GM23338 (cell line): ENCODE measurements around the gene PCTP. TPM values are rescaled to one million over a fixed set of nuclear protein-coding genes. Genes with fewer than 3 reads are reported as not detected.

Source experiments
- ATAC-seq: fragments of 200-7000 bp; cut with Tn5 transposase; 3 replicates; pipeline ENCODE4 v1.9.1; 2020
- DNase-seq: peaks from one replicate; pipeline ENCODE4 v3.0.0-alpha.2; 2015; ENCODE audit warnings: low spot score
- H2AFZ ChIP-seq: fragments of 200-600 bp; sonication (generic); 2 replicates; pipeline ENCODE4 v1.8.0; 2016; ENCODE audit warnings: antibody characterized with exemption, mild to moderate bottlenecking, moderate library complexity
- H3F3A ChIP-seq: fragments of 200-600 bp; sonication (generic); replicated peaks from 2 replicates; pipeline ENCODE4 v1.8.0; 2017; ENCODE audit warnings: antibody characterized with exemption, mixed run types, low read depth
- H3K27ac ChIP-seq: fragments of 200-600 bp; sonication (generic); 2 replicates; pipeline ENCODE4 v1.6.1; 2016; ENCODE audit warnings: low read depth
- H3K27me3 ChIP-seq: fragments of 200-600 bp; sonication (generic); 2 replicates; pipeline ENCODE4 v1.8.0; 2016; ENCODE audit warnings: mild to moderate bottlenecking, mixed run types, moderate library complexity; ENCODE audit not compliant: insufficient read depth
- H3K36me3 ChIP-seq: fragments of 200-600 bp; sonication (generic); 2 replicates; pipeline ENCODE4 v1.8.0; 2016; ENCODE audit warnings: mild to moderate bottlenecking; ENCODE audit not compliant: insufficient read depth
- H3K4me1 ChIP-seq: fragments of 200-600 bp; sonication (generic); 2 replicates; pipeline ENCODE4 v1.8.0; 2016; ENCODE audit warnings: mild to moderate bottlenecking, moderate library complexity; ENCODE audit not compliant: insufficient read depth
- H3K4me2 ChIP-seq: fragments of 200-600 bp; sonication (generic); 2 replicates; pipeline ENCODE4 v1.7.1; 2017; ENCODE audit warnings: mixed run types
- H3K4me3 ChIP-seq: fragments of 200-600 bp; sonication (generic); 2 replicates; pipeline ENCODE4 v1.6.1; 2016; ENCODE audit warnings: mixed run types
- H3K79me2 ChIP-seq: fragments of 200-600 bp; sonication (generic); replicated peaks from 2 replicates; pipeline ENCODE4 v1.8.0; 2017; ENCODE audit warnings: mild to moderate bottlenecking; ENCODE audit not compliant: insufficient read depth
- H3K9me2 ChIP-seq: fragments of 200-600 bp; sonication (generic); 2 replicates; pipeline ENCODE4 v1.8.0; 2017; ENCODE audit not compliant: insufficient read depth
- H4K20me1 ChIP-seq: fragments of 200-600 bp; sonication (generic); replicated peaks from 2 replicates; pipeline ENCODE4 v1.8.0; 2017; ENCODE audit warnings: mild to moderate bottlenecking; ENCODE audit not compliant: insufficient read depth
- H3K27ac Mint-ChIP-seq: 2 replicates; pipeline ENCODE4 v1.8.0; 2020; ENCODE audit warnings: inconsistent platforms, mild to moderate bottlenecking, moderate library complexity, mixed read lengths
- H3K27me3 Mint-ChIP-seq: 3 replicates; pipeline ENCODE4 v1.8.0; 2022; ENCODE audit warnings: low read depth, mild to moderate bottlenecking, moderate library complexity, mixed read lengths, inconsistent platforms; ENCODE audit not compliant: insufficient read depth, poor library complexity
- H3K36me3 Mint-ChIP-seq: 3 replicates; pipeline ENCODE4 v1.8.0; 2021; ENCODE audit warnings: low read depth, mild to moderate bottlenecking, inconsistent platforms, moderate library complexity, mixed read lengths
- H3K4me1 Mint-ChIP-seq: 3 replicates; pipeline ENCODE4 v1.8.0; 2020; ENCODE audit warnings: mild to moderate bottlenecking, inconsistent platforms, mixed read lengths
- H3K4me3 Mint-ChIP-seq: 3 replicates; pipeline ENCODE4 v1.8.0; 2021; ENCODE audit warnings: moderate library complexity, mild to moderate bottlenecking, inconsistent platforms, mixed read lengths
- H3K9me3 Mint-ChIP-seq: 3 replicates; pipeline ENCODE4 v1.8.0; 2020; ENCODE audit warnings: moderate library complexity, mild to moderate bottlenecking, inconsistent platforms, mixed read lengths
- CREB1 ChIP-seq: fragments of 250-450 bp; sonication (Bioruptor Pico); IDR thresholded peaks from 2 replicates; pipeline ENCODE4 v1.5.0; 2020; ENCODE audit warnings: low read depth, mild to moderate bottlenecking, moderate library complexity
- ETS1 ChIP-seq: IDR thresholded peaks from 2 replicates; pipeline ENCODE4 v1.6.1; 2016; ENCODE audit warnings: antibody characterized with exemption
- EZH2 ChIP-seq: fragments of 200-600 bp; sonication (generic); IDR thresholded peaks from one replicate; pipeline ENCODE4 v1.8.0; 2017; ENCODE audit warnings: antibody characterized with exemption, mild to moderate bottlenecking, low read depth; ENCODE audit not compliant: unreplicated experiment
- EZH2phosphoT487 ChIP-seq: fragments of 200-600 bp; sonication (generic); IDR thresholded peaks from one replicate; pipeline ENCODE4 v1.8.1; 2018; ENCODE audit warnings: antibody characterized with exemption; ENCODE audit not compliant: unreplicated experiment
- JUNB ChIP-seq: IDR thresholded peaks from one replicate; pipeline ENCODE4 v1.6.1; 2016; ENCODE audit warnings: antibody characterized with exemption; ENCODE audit not compliant: unreplicated experiment
- NANOG ChIP-seq: IDR thresholded peaks from 2 replicates; pipeline ENCODE4 v1.6.1; 2016; ENCODE audit warnings: antibody characterized with exemption, borderline replicate concordance
- POLR2AphosphoS5 ChIP-seq: IDR thresholded peaks from 2 replicates; pipeline ENCODE4 v1.6.1; 2016; ENCODE audit warnings: antibody characterized with exemption, low read depth
- REST ChIP-seq: IDR thresholded peaks from one replicate; pipeline ENCODE4 v1.6.1; 2018; ENCODE audit warnings: antibody characterized with exemption; ENCODE audit not compliant: unreplicated experiment
- ZNF114 ChIP-seq: fragments of 250-450 bp; sonication (Bioruptor Pico); IDR thresholded peaks from 2 replicates; pipeline ENCODE4 v1.5.0; 2020; ENCODE audit warnings: mild to moderate bottlenecking, moderate library complexity
- ZNF462 ChIP-seq: fragments of 250-450 bp; sonication (Bioruptor Pico); IDR thresholded peaks from 2 replicates; pipeline ENCODE4 v1.5.0; 2020; ENCODE audit warnings: mild to moderate bottlenecking, moderate library complexity
- polyA plus RNA-seq: library from polyadenylated mRNA; unstranded; fragments of >200 nt; fragmentation: Nextera tagmentation; extraction: Ambion mirVana; gene quantifications from 2 replicates; pipeline ENCODE4 v1.2.1, GENCODE V29; 2016
- total RNA-seq: library from RNA; depleted of rRNA; stranded (reverse); fragments of >200 nt; shearing (Covaris generic); gene quantifications from 2 replicates; pipeline ENCODE4 v1.2.3, GENCODE V29; 2014

PCTP gene
- total and polyA plus RNA-seq, 2 experiments from 2014 or later, result 6.4 to 12.3 TPM

- H3K27me3 Mint-ChIP-seq, result no peaks in the 10 kb centered on the region
- no peak overlapping the region for H3K4me3 Mint-ChIP-seq
Measured at GRCh38 chr17:55783684-55784245, 32.9 kb downstream of the PCTP start.

More at GRCh38 chr17:55783684-55784245, 32.9 kb downstream of the PCTP start:
- Mint-ChIP-seq H3K4me1 (peaks cover 4% of the 10 kb centered on the region; the same call in 1 of the 3 replicates), H3K9me3 (no peaks in the 10 kb centered on the region), H3K36me3 (no peaks in the 10 kb centered on the region), H3K27ac (no peak overlapping the region)
- no peak for TF ChIP-seq CREB1 (CRISPR knock-in tag)
- no peak for TF ChIP-seq EZH2phosphoT487
- TF ChIP-seq EZH2, result no peak
- TF ChIP-seq ZNF462 (CRISPR knock-in tag), result no peak
- TF ChIP-seq ZNF114 (CRISPR knock-in tag), result no peak
- no peak for TF ChIP-seq ETS1
- TF ChIP-seq JUNB, result no peak
- no peak for TF ChIP-seq NANOG
- TF ChIP-seq POLR2AphosphoS5, result no peak
- TF ChIP-seq REST, result no peak
- Histone ChIP-seq H2AFZ (0 out of 2 replicates have a peak overlapping the region, but pooled peaks have one; percentile 7), H3K4me2 (no peak overlapping the region), H3K27me3 (no peaks in the 10 kb centered on the region), H3K9me2 (peaks cover 8% of the 10 kb centered on the region; the same call in 1 of the 2 replicates), H3K36me3 (no peaks in the 10 kb centered on the region), H4K20me1 (no peaks in the 10 kb centered on the region), H3K27ac (no peak overlapping the region), H3K4me1 (no peaks in the 10 kb centered on the region), H3K79me2 (no peaks in the 10 kb centered on the region), H3K4me3 (no peak overlapping the region), H3F3A (no peaks in the 10 kb centered on the region)
- DNase-seq (no peak), ATAC-seq (no peak)
